H9 (cell line): Measurements from ENCODE around the gene SERPING1. TPM values are rescaled to one million over a fixed set of nuclear protein-coding genes. Genes with fewer than 3 reads are reported as not detected.

Experiments used
- DNase-seq: peaks from one replicate; pipeline ENCODE4 v3.0.0-alpha.2; 2017
- H2AFZ ChIP-seq: one replicate; pipeline ENCODE4 v1.6.1; 2013; ENCODE audit warnings: mild to moderate bottlenecking, low read length, control low read depth, moderate library complexity
- H2AK5ac ChIP-seq: 2 replicates; pipeline ENCODE4 v1.6.1; 2013; ENCODE audit warnings: low read length, control low read depth, mixed read lengths; ENCODE audit not compliant: insufficient read length
- H2BK120ac ChIP-seq: one replicate; pipeline ENCODE4 v1.6.1; 2013; ENCODE audit warnings: low read depth, mild to moderate bottlenecking, low read length, control low read depth, inconsistent platforms; ENCODE audit not compliant: poor library complexity, severe bottlenecking
- H2BK12ac ChIP-seq: 2 replicates; pipeline ENCODE4 v1.6.1; 2013; ENCODE audit warnings: low read length, control low read depth, mixed read lengths, low read depth; ENCODE audit not compliant: insufficient read length
- H2BK15ac ChIP-seq: 2 replicates; pipeline ENCODE4 v1.6.1; 2013; ENCODE audit warnings: low read depth, low read length, control low read depth
- H2BK20ac ChIP-seq: one replicate; pipeline ENCODE4 v1.6.1; 2013; ENCODE audit warnings: low read depth, mild to moderate bottlenecking, low read length, control low read depth, inconsistent platforms; ENCODE audit not compliant: poor library complexity, severe bottlenecking
- H2BK5ac ChIP-seq: 2 replicates; pipeline ENCODE4 v1.6.1; 2013; ENCODE audit warnings: low read length, control low read depth, mixed read lengths; ENCODE audit not compliant: insufficient read length
- H3K14ac ChIP-seq: 2 replicates; pipeline ENCODE4 v1.6.1; 2013; ENCODE audit warnings: low read length, control low read depth; ENCODE audit not compliant: insufficient read depth
- H3K18ac ChIP-seq: 2 replicates; pipeline ENCODE4 v1.6.1; 2013; ENCODE audit warnings: low read depth, mild to moderate bottlenecking, mixed read lengths, low read length, control low read depth; ENCODE audit not compliant: insufficient read length
- H3K23ac ChIP-seq: 2 replicates; pipeline ENCODE4 v1.6.1; 2013; ENCODE audit warnings: low read length, control low read depth, mixed read lengths, low read depth; ENCODE audit not compliant: insufficient read length
- H3K23me2 ChIP-seq: 2 replicates; pipeline ENCODE4 v1.6.1; 2013; ENCODE audit warnings: low read depth, mild to moderate bottlenecking, mixed read lengths, low read length, control low read depth; ENCODE audit not compliant: insufficient read length, poor library complexity, severe bottlenecking
- H3K27ac ChIP-seq: 2 replicates; pipeline ENCODE4 v1.5.1; 2013; ENCODE audit warnings: low read length, control low read depth, mixed read lengths, low read depth; ENCODE audit not compliant: insufficient read length
- H3K27me3 ChIP-seq: 2 replicates; pipeline ENCODE4 v1.6.1; 2013; ENCODE audit warnings: low read length, control low read depth, inconsistent platforms; ENCODE audit not compliant: insufficient read depth
- H3K4ac ChIP-seq: 2 replicates; pipeline ENCODE4 v1.6.1; 2013; ENCODE audit warnings: low read depth, mild to moderate bottlenecking, control low read depth, inconsistent platforms, low read length, moderate library complexity
- H3K4me1 ChIP-seq: 2 replicates; pipeline ENCODE4 v1.6.1; 2013; ENCODE audit warnings: low read length, control low read depth, inconsistent platforms; ENCODE audit not compliant: insufficient read depth
- H3K4me2 ChIP-seq: 2 replicates; pipeline ENCODE4 v1.6.1; 2013; ENCODE audit warnings: low read length, control low read depth, mixed read lengths; ENCODE audit not compliant: insufficient read length, insufficient read depth
- H3K56ac ChIP-seq: 2 replicates; pipeline ENCODE4 v1.6.1; 2013; ENCODE audit warnings: low read depth, mild to moderate bottlenecking, mixed read lengths, low read length, control low read depth; ENCODE audit not compliant: insufficient read length
- H3K79me1 ChIP-seq: 2 replicates; pipeline ENCODE4 v1.6.1; 2013; ENCODE audit warnings: low read depth, mild to moderate bottlenecking, moderate library complexity, low read length, control low read depth, inconsistent platforms; ENCODE audit not compliant: insufficient read depth, poor library complexity, severe bottlenecking
- H3K79me2 ChIP-seq: 2 replicates; pipeline ENCODE4 v1.6.1; 2013; ENCODE audit warnings: low read length, control low read depth, inconsistent platforms; ENCODE audit not compliant: insufficient read depth
- H3K9ac ChIP-seq: 2 replicates; pipeline ENCODE4 v1.6.1; 2013; ENCODE audit warnings: low read length, control low read depth, mixed read lengths; ENCODE audit not compliant: insufficient read length; ENCODE audit errors: extremely low read depth
- H3K9me3 ChIP-seq: one replicate; pipeline ENCODE4 v1.6.1; 2013; ENCODE audit warnings: low read depth, low read length, inconsistent platforms; ENCODE audit not compliant: control insufficient read depth
- H3T11ph ChIP-seq: one replicate; pipeline ENCODE4 v1.6.1; 2013; ENCODE audit warnings: mild to moderate bottlenecking, low read length, control low read depth, inconsistent platforms
- H4K20me1 ChIP-seq: one replicate; pipeline ENCODE4 v1.6.1; 2013; ENCODE audit not compliant: control insufficient read depth, insufficient read length, insufficient read depth
- H4K5ac ChIP-seq: 2 replicates; pipeline ENCODE4 v1.6.1; 2013; ENCODE audit warnings: low read depth, mild to moderate bottlenecking, mixed read lengths, low read length, control low read depth; ENCODE audit not compliant: insufficient read length
- H4K8ac ChIP-seq: replicated peaks from 2 replicates; pipeline ENCODE4 v1.6.1; 2013; ENCODE audit warnings: low read length, control low read depth, mixed read lengths, low read depth; ENCODE audit not compliant: insufficient read length
- H4K91ac ChIP-seq: 2 replicates; pipeline ENCODE4 v1.6.1; 2013; ENCODE audit warnings: low read depth, mild to moderate bottlenecking, moderate library complexity, mixed read lengths, low read length, control low read depth; ENCODE audit not compliant: insufficient read length
- H3K27ac Mint-ChIP-seq, 3 experiments: 2 replicates in 2 of 3; 3 replicates in 1 of 3; pipeline ENCODE4 v1.8.0; 2020 to 2021; ENCODE audit warnings: mixed read lengths in 3 of 3, mild to moderate bottlenecking in 1 of 3, moderate library complexity in 1 of 3
- H3K27me3 Mint-ChIP-seq: 2 replicates; pipeline ENCODE4 v1.8.0; 2021; ENCODE audit warnings: low read depth, mild to moderate bottlenecking, moderate library complexity, mixed read lengths
- H3K36me3 Mint-ChIP-seq, 3 experiments: 2 replicates in 2 of 3; 3 replicates in 1 of 3; pipeline ENCODE4 v1.8.0; 2020 to 2021; ENCODE audit warnings: low read depth in 3 of 3, mixed read lengths in 3 of 3; ENCODE audit not compliant: insufficient read depth in 1 of 3
- H3K4me1 Mint-ChIP-seq, 2 experiments: 2 replicates each; pipeline ENCODE4 v1.8.0; 2020; ENCODE audit warnings: mixed read lengths in 2 of 2
- H3K4me3 Mint-ChIP-seq, 2 experiments: 2 replicates in 1 of 2; 3 replicates in 1 of 2; pipeline ENCODE4 v1.8.0; 2020 to 2021; ENCODE audit warnings: mild to moderate bottlenecking in 2 of 2, mixed read lengths in 2 of 2, moderate library complexity in 1 of 2
- H3K9me3 Mint-ChIP-seq, 2 experiments: 2 replicates in 1 of 2; 3 replicates in 1 of 2; pipeline ENCODE4 v1.8.0; 2020; ENCODE audit warnings: mild to moderate bottlenecking in 2 of 2, mixed read lengths in 2 of 2, moderate library complexity in 1 of 2
- WGBS: extraction: QIAGEN DNeasy Blood & Tissue Kit; methylation state at CpG from one replicate; pipeline ENCODE4 v1.1.7; 2013; ENCODE audit warnings: missing lambda C conversion rate, low lambda C conversion rate, mixed read lengths; ENCODE audit not compliant: insufficient read length; ENCODE audit errors: extremely low coverage; 5-methylcytosine and 5-hydroxymethylcytosine counted together
- total RNA-seq: library from RNA; stranded (reverse); gene quantifications from 2 replicates; pipeline ENCODE4 v1.2.1, GENCODE V29; 2021
- TF ChIP-seq, protein P1 (sequence below): fragments of 200-600 bp; sonication (generic); conservative IDR thresholded peaks from 3 replicates; pipeline ENCODE4 v1.8.0; 2021; ENCODE audit warnings: antibody characterized with exemption, mild to moderate bottlenecking

SERPING1 gene
- total RNA-seq, 1 experiment from 2014 or later: 35.2 TPM

DNA sequence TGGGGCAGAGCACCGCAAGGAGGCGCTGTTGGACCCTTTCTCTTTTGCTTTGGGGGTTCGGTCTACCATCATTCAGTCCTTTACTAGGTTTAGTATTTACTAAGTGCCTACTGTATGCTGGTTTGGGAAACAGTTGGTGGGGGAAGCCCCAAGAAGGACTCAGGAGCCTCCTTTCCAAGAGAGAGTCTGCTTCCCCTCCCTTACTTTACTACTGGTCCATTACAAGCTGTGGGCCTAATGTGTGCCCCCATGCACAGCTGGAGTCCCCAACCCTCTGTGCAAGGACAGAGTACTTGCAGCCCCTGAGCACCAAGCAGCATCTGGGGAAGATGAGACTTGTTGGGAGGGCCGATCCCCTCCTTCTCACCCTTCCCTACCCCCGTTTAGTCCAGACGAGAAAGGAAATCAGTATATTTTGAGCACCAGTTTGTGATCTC lies 29.1 kb upstream of the SERPING1 start:
- no peaks in the 10 kb centered on the region for H3K79me1 ChIP-seq
- Mint-ChIP-seq H3K27ac (peak overlapping the region; percentile 85 to 93 (median 91)), H3K9me3 (no peaks in the 10 kb centered on the region), H3K4me3 (peak overlapping the region; percentile 86 to 98), H3K27me3 (peaks cover 15% of the 10 kb centered on the region), H3K36me3 (no peaks in the 10 kb centered on the region; a peak in 1 of 7 replicates), H3K4me1 (peaks cover 26 to 29% of the 10 kb centered on the region in 2 experiments)
- H4K20me1 ChIP-seq: no peaks in the 10 kb centered on the region
- H3K18ac ChIP-seq: no peak overlapping the region
- no peak overlapping the region for H3K56ac ChIP-seq
- H3T11ph ChIP-seq: no peak overlapping the region
- no peaks in the 10 kb centered on the region for H3K9me3 ChIP-seq
- no peak overlapping the region for H4K91ac ChIP-seq
- no peak overlapping the region for H2BK15ac ChIP-seq
- H2BK20ac ChIP-seq: no peak overlapping the region
- H4K5ac ChIP-seq: no peak overlapping the region
- H2AK5ac ChIP-seq: no peak overlapping the region
- no peak overlapping the region for H2AFZ ChIP-seq
- no peaks in the 10 kb centered on the region; the same call in 1 of the 2 replicates for H3K27me3 ChIP-seq
- H3K4ac ChIP-seq: no peak overlapping the region
- peak; percentile 83 for DNase-seq
- peak overlapping the region; percentile 82 for H3K4me2 ChIP-seq
- H2BK120ac ChIP-seq: no peak overlapping the region
- peaks cover 8% of the 10 kb centered on the region for H3K23me2 ChIP-seq
- TF ChIP-seq, protein P1, sequence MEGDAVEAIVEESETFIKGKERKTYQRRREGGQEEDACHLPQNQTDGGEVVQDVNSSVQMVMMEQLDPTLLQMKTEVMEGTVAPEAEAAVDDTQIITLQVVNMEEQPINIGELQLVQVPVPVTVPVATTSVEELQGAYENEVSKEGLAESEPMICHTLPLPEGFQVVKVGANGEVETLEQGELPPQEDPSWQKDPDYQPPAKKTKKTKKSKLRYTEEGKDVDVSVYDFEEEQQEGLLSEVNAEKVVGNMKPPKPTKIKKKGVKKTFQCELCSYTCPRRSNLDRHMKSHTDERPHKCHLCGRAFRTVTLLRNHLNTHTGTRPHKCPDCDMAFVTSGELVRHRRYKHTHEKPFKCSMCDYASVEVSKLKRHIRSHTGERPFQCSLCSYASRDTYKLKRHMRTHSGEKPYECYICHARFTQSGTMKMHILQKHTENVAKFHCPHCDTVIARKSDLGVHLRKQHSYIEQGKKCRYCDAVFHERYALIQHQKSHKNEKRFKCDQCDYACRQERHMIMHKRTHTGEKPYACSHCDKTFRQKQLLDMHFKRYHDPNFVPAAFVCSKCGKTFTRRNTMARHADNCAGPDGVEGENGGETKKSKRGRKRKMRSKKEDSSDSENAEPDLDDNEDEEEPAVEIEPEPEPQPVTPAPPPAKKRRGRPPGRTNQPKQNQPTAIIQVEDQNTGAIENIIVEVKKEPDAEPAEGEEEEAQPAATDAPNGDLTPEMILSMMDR: peak; percentile 95; the same call in 2 of the 3 replicates
- H3K23ac ChIP-seq: no peak overlapping the region
- no peak overlapping the region for H2BK5ac ChIP-seq
- no peak overlapping the region; the same call in 1 of the 2 replicates for H3K14ac ChIP-seq
- no peaks in the 10 kb centered on the region for H3K79me2 ChIP-seq
- no peak overlapping the region for H3K9ac ChIP-seq
- no peak overlapping the region for H4K8ac ChIP-seq
- H3K27ac ChIP-seq: no peak overlapping the region
- no CpG with 5 or more reads among the region's 6 CpGs for WGBS
- H3K4me1 ChIP-seq: no peaks in the 10 kb centered on the region; the same call in 1 of the 2 replicates
- no peak overlapping the region for H2BK12ac ChIP-seq
